Immature natural killer cell (primary cell): Measurements from ENCODE around the gene STMN1. TPM values are rescaled to one million over a fixed set of nuclear protein-coding genes. Genes with fewer than 3 reads are reported as not detected.

Experiments used
- DNase-seq, 3 donors: peaks; one replicate each; pipeline ENCODE4 v3.0.0; 2022; ENCODE audit warnings: mixed read lengths in 1 of 3
- H3K27ac Mint-ChIP-seq, 6 donors: one replicate each; pipeline ENCODE4 v1.8.0; 2020; ENCODE audit warnings: mixed read lengths in 6 of 6, mild to moderate bottlenecking in 5 of 6, inconsistent platforms in 4 of 6, moderate library complexity in 3 of 6
- H3K27me3 Mint-ChIP-seq, 3 donors: one replicate each; pipeline ENCODE4 v1.8.0; 2020 to 2021; ENCODE audit warnings: low read depth in 3 of 3, mild to moderate bottlenecking in 3 of 3, mixed read lengths in 3 of 3, moderate library complexity in 3 of 3, inconsistent platforms in 1 of 3
- H3K36me3 Mint-ChIP-seq, 3 donors: one replicate each; pipeline ENCODE4 v1.8.0; 2020; ENCODE audit warnings: mixed read lengths in 3 of 3, inconsistent platforms in 2 of 3, mild to moderate bottlenecking in 2 of 3
- H3K4me1 Mint-ChIP-seq, 2 donors: one replicate each; pipeline ENCODE4 v1.8.0; 2020; ENCODE audit warnings: inconsistent platforms in 2 of 2, mild to moderate bottlenecking in 2 of 2, mixed read lengths in 2 of 2, moderate library complexity in 1 of 2
- H3K4me3 Mint-ChIP-seq, 5 donors: one replicate each; pipeline ENCODE4 v1.8.0; 2020; ENCODE audit warnings: mild to moderate bottlenecking in 5 of 5, mixed read lengths in 5 of 5, inconsistent platforms in 3 of 5, moderate library complexity in 3 of 5
- H3K9me3 Mint-ChIP-seq, 6 donors: one replicate each; pipeline ENCODE4 v1.8.0; 2020; ENCODE audit warnings: mild to moderate bottlenecking in 6 of 6, mixed read lengths in 6 of 6, inconsistent platforms in 4 of 6, moderate library complexity in 3 of 6
- polyA plus RNA-seq, 3 donors: library from polyadenylated mRNA; unstranded; fragments of 300-500 nt; fragmentation: Illumina TruSeq; gene quantifications; one replicate each; pipeline ENCODE4 v1.2.3, GENCODE V29; 2021

The STMN1 gene
- polyA plus RNA-seq, 3 donors from 2014 or later, result 135 to 156 (median 138) TPM

GRCh38 chr1:25875856-25876692 lies 30.1 kb downstream of the STMN1 start:
- peaks cover 4 to 9% of the 10 kb centered on the region in 2 donors for H3K4me1 Mint-ChIP-seq
- DNase-seq, result no peak

GRCh38 chr1:25875154-25875855 lies 30.9 kb downstream of the STMN1 start, which contains the start of gene PAQR7:
Gene PAQR7, minus strand, starts transcription at chr1:25875708. Its CDS starts 11,869 bp downstream, at chr1:25863839.
- Mint-ChIP-seq H3K27ac (peak within 1 kb of the TSS; percentile 37 to 80 (median 66)), H3K27me3 (peaks cover 0 to 4% (median 0%) of the 10 kb centered on the region in 3 donors), H3K36me3 (no peaks in the 10 kb centered on the region), H3K4me3 (peak within 1 kb of the TSS; percentile 80 to 85 (median 82)), H3K9me3 (no peaks in the 10 kb centered on the region), H3K4me1 (peaks cover 4 to 9% of the 10 kb centered on the region in 2 donors)
- peak; percentile 72 to 73 (median 72) for DNase-seq

More at GRCh38 chr1:25875856-25876692, 30.1 kb downstream of the STMN1 start:
- H3K4me3 Mint-ChIP-seq, result peak overlapping the region; percentile 72 to 85 (median 80)
- H3K36me3 Mint-ChIP-seq, result no peaks in the 10 kb centered on the region
- peak overlapping the region; percentile 37 to 80 (median 63) for H3K27ac Mint-ChIP-seq
- peaks cover 0 to 4% (median 0%) of the 10 kb centered on the region in 3 donors for H3K27me3 Mint-ChIP-seq
- no peaks in the 10 kb centered on the region for H3K9me3 Mint-ChIP-seq

- Mint-ChIP-seq H3K4me3 (peak overlapping the region; percentile 80 to 84 (median 82)), H3K27ac (peak overlapping the region in 3 of 6 donors; percentile 59 to 77 (median 66)), H3K27me3 (peaks cover 0 to 4% (median 0%) of the 10 kb centered on the region in 3 donors), H3K4me1 (peaks cover 4 to 9% of the 10 kb centered on the region in 2 donors), H3K9me3 (no peaks in the 10 kb centered on the region), H3K36me3 (no peaks in the 10 kb centered on the region)
- no peak for DNase-seq
Measured at GRCh38 chr1:25874635-25875153, 31.5 kb downstream of the STMN1 start.

GRCh38 chr1:25874209-25874608 lies 32.0 kb downstream of the STMN1 start:
- H3K36me3 Mint-ChIP-seq, result no peaks in the 10 kb centered on the region
- peak overlapping the region in 1 of 5 donors; percentile 15 for H3K4me3 Mint-ChIP-seq
- peaks cover 4 to 9% of the 10 kb centered on the region in 2 donors for H3K4me1 Mint-ChIP-seq
- DNase-seq, result no peak
- H3K27ac Mint-ChIP-seq, result no peak overlapping the region
- H3K27me3 Mint-ChIP-seq, result peaks cover 0 to 4% (median 0%) of the 10 kb centered on the region in 3 donors
- no peaks in the 10 kb centered on the region for H3K9me3 Mint-ChIP-seq

- H3K9me3 Mint-ChIP-seq, result no peaks in the 10 kb centered on the region
- no peak for DNase-seq
- H3K4me1 Mint-ChIP-seq, result peaks cover 4 to 9% of the 10 kb centered on the region in 2 donors
- no peak overlapping the region for H3K4me3 Mint-ChIP-seq
- H3K27ac Mint-ChIP-seq, result peak overlapping the region in 1 of 6 donors; percentile 49
- H3K27me3 Mint-ChIP-seq, result peaks cover 0 to 4% (median 0%) of the 10 kb centered on the region in 3 donors
- no peaks in the 10 kb centered on the region for H3K36me3 Mint-ChIP-seq
Measured at GRCh38 chr1:25873120-25873519, 33.1 kb downstream of the STMN1 start.

- no peak overlapping the region for H3K27ac Mint-ChIP-seq
- peaks cover 4 to 9% of the 10 kb centered on the region in 2 donors for H3K4me1 Mint-ChIP-seq
- peaks cover 0 to 4% (median 0%) of the 10 kb centered on the region in 3 donors for H3K27me3 Mint-ChIP-seq
- no peaks in the 10 kb centered on the region for H3K9me3 Mint-ChIP-seq
- no peak overlapping the region for H3K4me3 Mint-ChIP-seq
- DNase-seq, result no peak
- no peaks in the 10 kb centered on the region for H3K36me3 Mint-ChIP-seq
Measured at GRCh38 chr1:25872713-25873112, 33.5 kb downstream of the STMN1 start.

- peaks cover 4 to 9% of the 10 kb centered on the region in 2 donors for H3K4me1 Mint-ChIP-seq
- H3K27ac Mint-ChIP-seq, result no peak overlapping the region
- DNase-seq, result no peak
- no peaks in the 10 kb centered on the region for H3K9me3 Mint-ChIP-seq
- peaks cover 0 to 6% (median 0%) of the 10 kb centered on the region in 3 donors for H3K27me3 Mint-ChIP-seq
- H3K36me3 Mint-ChIP-seq, result no peaks in the 10 kb centered on the region
- H3K4me3 Mint-ChIP-seq, result no peak overlapping the region
Measured at GRCh38 chr1:25871704-25872494, 34.3 kb downstream of the STMN1 start.

GRCh38 chr1:25871086-25871703 lies 35.0 kb downstream of the STMN1 start:
- H3K4me3 Mint-ChIP-seq, result no peak overlapping the region
- H3K9me3 Mint-ChIP-seq, result no peaks in the 10 kb centered on the region
- no peak overlapping the region for H3K27ac Mint-ChIP-seq
- no peak for DNase-seq
- no peaks in the 10 kb centered on the region for H3K36me3 Mint-ChIP-seq
- peaks cover 2 to 7% of the 10 kb centered on the region in 2 donors for H3K4me1 Mint-ChIP-seq
- H3K27me3 Mint-ChIP-seq, result peaks cover 0 to 5% (median 1%) of the 10 kb centered on the region in 3 donors

- Mint-ChIP-seq H3K4me3 (no peak overlapping the region), H3K36me3 (no peaks in the 10 kb centered on the region), H3K27ac (no peak overlapping the region), H3K27me3 (peaks cover 0 to 5% (median 2%) of the 10 kb centered on the region in 3 donors), H3K4me1 (peaks cover 0 to 4% of the 10 kb centered on the region in 2 donors), H3K9me3 (no peaks in the 10 kb centered on the region)
- DNase-seq, result no peak
Measured at GRCh38 chr1:25870614-25871013, 35.6 kb downstream of the STMN1 start.

GRCh38 chr1:25869909-25870606 lies 36.2 kb downstream of the STMN1 start:
- Mint-ChIP-seq H3K9me3 (no peaks in the 10 kb centered on the region), H3K27me3 (peaks cover 0 to 4% (median 2%) of the 10 kb centered on the region in 3 donors), H3K4me3 (no peak overlapping the region), H3K4me1 (peaks cover 0 to 4% of the 10 kb centered on the region in 2 donors), H3K36me3 (no peaks in the 10 kb centered on the region), H3K27ac (no peak overlapping the region)
- DNase-seq, result no peak

GRCh38 chr1:25867210-25867991 lies 38.8 kb downstream of the STMN1 start:
- Mint-ChIP-seq H3K9me3 (no peaks in the 10 kb centered on the region), H3K36me3 (no peaks in the 10 kb centered on the region), H3K4me1 (no peaks in the 10 kb centered on the region), H3K27me3 (peaks cover 0 to 2% (median 2%) of the 10 kb centered on the region in 3 donors), H3K4me3 (no peak overlapping the region), H3K27ac (no peak overlapping the region)
- no peak for DNase-seq

GRCh38 chr1:25866288-25866687 lies 39.9 kb downstream of the STMN1 start:
- Mint-ChIP-seq H3K27me3 (peaks cover 0 to 2% (median 2%) of the 10 kb centered on the region in 3 donors), H3K9me3 (no peaks in the 10 kb centered on the region), H3K4me3 (no peak overlapping the region), H3K27ac (no peak overlapping the region), H3K36me3 (no peaks in the 10 kb centered on the region), H3K4me1 (peaks cover 5 to 7% of the 10 kb centered on the region in 2 donors)
- DNase-seq, result no peak
